ENCODE results near the gene SLC35A3. TPM values are rescaled to one million over a fixed set of nuclear protein-coding genes. Genes with fewer than 3 reads are reported as not detected.
A peak's percentile ranks its signal among the peaks of the same experiment; 100 is the strongest.

Gene SLC35A3
- total RNA-seq, 2 donors from 2014 or later, result 6.6 to 8.7 TPM

DNA sequence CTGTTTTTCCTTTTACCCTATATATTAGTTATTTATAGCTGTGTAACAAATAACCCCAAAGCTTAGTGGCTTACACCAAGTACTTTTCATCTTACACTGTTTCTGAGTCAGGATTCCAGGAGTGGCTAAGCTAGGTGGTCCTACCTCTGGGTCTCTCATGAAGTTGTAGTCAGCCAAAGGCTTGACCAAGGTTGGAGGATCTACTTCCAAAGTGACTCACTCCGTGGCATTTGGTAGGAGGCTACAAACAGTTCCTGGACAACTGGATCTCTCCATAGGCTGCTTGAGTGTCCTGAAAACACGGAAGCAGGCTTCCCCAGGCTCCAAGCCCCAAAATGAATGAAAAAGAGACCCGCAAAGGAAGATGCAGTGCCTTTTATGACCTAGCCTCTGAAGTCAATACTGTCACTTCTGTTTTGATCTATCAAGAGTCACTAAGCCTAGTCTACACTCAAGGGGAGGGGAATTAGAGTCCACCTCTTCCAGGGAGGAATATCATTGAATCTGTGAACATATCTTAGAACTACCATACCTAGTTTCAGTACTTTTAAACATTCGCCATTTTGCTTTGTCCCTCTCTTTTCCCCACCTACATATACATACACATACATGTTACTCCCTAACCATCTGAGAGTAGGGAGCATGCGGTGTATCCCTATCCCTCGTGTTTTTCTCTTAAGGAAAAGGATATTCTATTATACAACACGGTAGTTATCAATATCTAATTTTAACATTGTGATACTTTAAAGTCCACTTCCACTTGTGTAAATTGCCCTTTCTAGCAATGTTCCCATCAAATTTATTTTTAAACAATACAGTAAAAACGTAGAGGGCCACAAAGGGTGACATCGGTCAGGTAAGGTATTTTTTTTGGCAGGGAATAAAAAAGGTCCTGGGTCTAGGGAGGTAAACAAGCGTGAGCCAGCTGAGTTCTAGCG is 67.2 kb downstream of the SLC35A3 start:
- Histone ChIP-seq H3K9me3 (no peaks in the 10 kb centered on the region), H3K4me1 (peaks cover 0 to 34% of the 10 kb centered on the region in 2 donors), H3K36me3 (no peaks in the 10 kb centered on the region), H3K27me3 (no peaks in the 10 kb centered on the region), H3K27ac (peak overlapping the region; percentile 99), H3K4me3 (peak overlapping the region; percentile 94 to 98)
- TF ChIP-seq, protein P1, sequence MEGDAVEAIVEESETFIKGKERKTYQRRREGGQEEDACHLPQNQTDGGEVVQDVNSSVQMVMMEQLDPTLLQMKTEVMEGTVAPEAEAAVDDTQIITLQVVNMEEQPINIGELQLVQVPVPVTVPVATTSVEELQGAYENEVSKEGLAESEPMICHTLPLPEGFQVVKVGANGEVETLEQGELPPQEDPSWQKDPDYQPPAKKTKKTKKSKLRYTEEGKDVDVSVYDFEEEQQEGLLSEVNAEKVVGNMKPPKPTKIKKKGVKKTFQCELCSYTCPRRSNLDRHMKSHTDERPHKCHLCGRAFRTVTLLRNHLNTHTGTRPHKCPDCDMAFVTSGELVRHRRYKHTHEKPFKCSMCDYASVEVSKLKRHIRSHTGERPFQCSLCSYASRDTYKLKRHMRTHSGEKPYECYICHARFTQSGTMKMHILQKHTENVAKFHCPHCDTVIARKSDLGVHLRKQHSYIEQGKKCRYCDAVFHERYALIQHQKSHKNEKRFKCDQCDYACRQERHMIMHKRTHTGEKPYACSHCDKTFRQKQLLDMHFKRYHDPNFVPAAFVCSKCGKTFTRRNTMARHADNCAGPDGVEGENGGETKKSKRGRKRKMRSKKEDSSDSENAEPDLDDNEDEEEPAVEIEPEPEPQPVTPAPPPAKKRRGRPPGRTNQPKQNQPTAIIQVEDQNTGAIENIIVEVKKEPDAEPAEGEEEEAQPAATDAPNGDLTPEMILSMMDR (IDR thresholded peaks at IDR 0.05), result no peak
- no peak for DNase-seq (ENCODE audit: low spot score)

- Histone ChIP-seq H3K36me3 (no peaks in the 10 kb centered on the region), H3K4me1 (peaks cover 0 to 40% of the 10 kb centered on the region in 2 donors)
These were observed 67.8 kb downstream of the SLC35A3 start for GRCh38 chr1:100037656-100037926.

DNA sequence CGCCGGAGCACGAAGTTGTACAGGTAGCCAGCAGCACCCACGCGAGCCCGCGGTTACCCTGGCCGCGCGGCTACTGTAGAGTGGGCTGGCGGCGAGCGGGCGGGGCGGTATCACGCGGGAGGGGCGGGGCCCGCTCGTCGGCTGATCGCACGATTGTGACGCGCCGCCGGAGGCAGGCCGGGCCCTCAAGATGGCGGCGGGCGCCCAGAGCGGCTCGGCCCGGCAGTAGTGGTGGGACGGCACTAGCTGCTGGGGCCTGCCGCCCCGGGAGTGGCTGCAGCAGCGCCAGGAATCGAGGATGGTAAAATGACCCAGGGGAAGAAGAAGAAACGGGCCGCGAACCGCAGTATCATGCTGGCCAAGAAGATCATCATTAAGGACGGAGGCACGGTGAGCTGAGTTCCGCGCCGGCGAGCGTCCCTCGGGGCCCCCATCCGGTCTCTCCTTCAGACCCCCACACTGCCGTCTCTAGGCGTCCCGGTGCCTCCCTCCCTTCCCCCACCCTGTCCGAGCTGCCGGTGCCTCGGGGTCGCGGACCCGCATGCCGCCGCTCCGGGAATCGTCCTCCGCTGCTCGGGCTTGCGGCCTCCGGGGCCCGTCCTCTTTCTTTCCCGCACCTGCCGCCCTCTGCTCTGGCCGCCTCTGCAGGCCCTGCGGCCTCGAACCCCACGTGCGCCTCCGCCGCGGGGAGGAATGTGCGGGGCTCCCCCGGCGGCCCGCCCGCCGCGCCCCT is 68.3 kb downstream of the SLC35A3 start:
- Histone ChIP-seq H3K4me1 (peaks cover 0 to 44% of the 10 kb centered on the region in 2 donors), H3K9me3 (no peaks in the 10 kb centered on the region), H3K36me3 (no peaks in the 10 kb centered on the region), H3K4me3 (peak overlapping the region; percentile 94 to 98), H3K27ac (peak overlapping the region; percentile 99), H3K27me3 (no peaks in the 10 kb centered on the region)
- DNase-seq (ENCODE audit: low spot score), result peak; percentile 90
- TF ChIP-seq, protein P1 (IDR thresholded peaks at IDR 0.05), result no peak

More at GRCh38 chr1:100037656-100037926, 67.8 kb downstream of the SLC35A3 start:
- Histone ChIP-seq H3K4me3 (peak overlapping the region; percentile 94 to 98), H3K27me3 (no peaks in the 10 kb centered on the region), H3K27ac (peak overlapping the region; percentile 99), H3K9me3 (no peaks in the 10 kb centered on the region)
- DNase-seq (ENCODE audit: low spot score), result no peak
- TF ChIP-seq, protein P1 (IDR thresholded peaks at IDR 0.05), result no peak

DNA sequence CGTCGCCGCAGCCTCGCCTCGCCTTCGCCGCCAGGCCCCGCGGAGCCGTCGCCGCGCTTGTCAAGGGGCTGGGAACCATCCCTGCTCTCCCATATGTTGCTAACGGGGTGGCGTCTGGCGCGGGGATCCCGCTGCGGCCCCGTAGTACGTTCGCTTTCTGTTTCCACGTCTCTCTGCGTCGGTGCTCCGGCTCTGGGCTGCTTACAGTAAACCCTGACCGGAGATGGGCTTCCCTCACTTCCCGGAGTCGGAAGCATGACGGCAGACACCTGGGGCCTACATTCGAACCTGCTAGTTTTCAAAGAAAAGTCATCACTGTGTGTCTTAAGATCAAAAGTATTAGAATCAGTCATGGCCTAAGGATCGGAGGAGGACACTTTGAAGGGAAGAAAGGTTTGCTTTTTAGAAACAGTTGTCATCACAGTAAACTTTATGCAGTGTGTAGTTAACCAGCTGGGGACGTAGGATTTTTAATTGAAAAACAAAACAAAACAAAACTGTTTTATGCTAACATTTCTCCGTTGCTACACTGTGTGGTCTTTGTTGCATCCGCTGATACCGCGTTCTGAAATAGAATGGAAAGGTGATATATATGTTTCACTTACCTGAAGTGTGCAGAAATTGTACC is 69.0 kb downstream of the SLC35A3 start:
- DNase-seq (ENCODE audit: low spot score), result peak; percentile 74
- peak overlapping the region; percentile 94 to 98 for H3K4me3 ChIP-seq
- peak overlapping the region; percentile 99 for H3K27ac ChIP-seq
- no peaks in the 10 kb centered on the region for H3K27me3 ChIP-seq
- peaks cover 0 to 44% of the 10 kb centered on the region in 2 donors for H3K4me1 ChIP-seq
- no peaks in the 10 kb centered on the region for H3K9me3 ChIP-seq
- no peaks in the 10 kb centered on the region for H3K36me3 ChIP-seq
- TF ChIP-seq, protein P1 (IDR thresholded peaks at IDR 0.05), result no peak

DNA sequence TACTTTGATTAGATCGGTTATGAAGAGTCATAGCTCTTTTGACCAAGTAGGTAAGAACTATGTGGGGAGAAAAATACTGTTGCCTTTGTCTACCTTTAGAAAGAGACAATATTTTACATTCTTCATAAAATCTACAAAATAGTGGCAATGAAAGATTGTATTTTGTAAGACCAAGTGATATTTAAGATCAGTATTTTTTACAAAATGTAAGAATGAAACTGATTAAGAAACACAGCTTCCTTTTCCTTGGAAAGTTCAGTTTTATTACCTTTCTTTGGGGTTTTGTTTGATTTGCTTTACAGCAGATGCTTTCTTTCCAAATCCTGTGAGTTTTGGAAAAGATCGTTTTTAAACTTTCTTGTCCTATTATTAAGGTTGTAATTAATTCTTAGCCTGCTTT is 69.8 kb downstream of the SLC35A3 start:
- TF ChIP-seq, protein P1 (IDR thresholded peaks at IDR 0.05), result no peak
- peak overlapping the region; percentile 94 to 98 for H3K4me3 ChIP-seq
- no peaks in the 10 kb centered on the region for H3K27me3 ChIP-seq
- no peaks in the 10 kb centered on the region for H3K9me3 ChIP-seq
- H3K36me3 ChIP-seq, result no peaks in the 10 kb centered on the region
- H3K4me1 ChIP-seq, result peaks cover 0 to 44% of the 10 kb centered on the region in 2 donors
- DNase-seq (ENCODE audit: low spot score), result no peak
- peak overlapping the region; percentile 99 for H3K27ac ChIP-seq

All from right atrium auricular region (tissue), 2 donors.